HG03196 (cell line): Measurements from ENCODE around the gene ZNF503.

ENCODE experiments used
- ATAC-seq: cut with Tn5 transposase; IDR thresholded peaks from one replicate; pipeline ENCODE4 v1.9.1; 2021; ENCODE audit not compliant: unreplicated experiment

The ZNF503 gene

GRCh38 chr10:75401569-75402485, at the start of gene ZNF503:
ZNF503 (minus strand) TSS chr10:75401764; CDS start chr10:75401419, 345 bp downstream.
- peak; percentile 63 for ATAC-seq

GRCh38 chr10:75450644-75451640, 49.4 kb upstream of the ZNF503 start:
- no peak for ATAC-seq

GRCh38 chr10:75450075-75450445, 48.5 kb upstream of the ZNF503 start:
- ATAC-seq, result no peak

- no peak for ATAC-seq
These were observed 48.0 kb upstream of the ZNF503 start for GRCh38 chr10:75449382-75450074.

GRCh38 chr10:75448166-75448565, 46.6 kb upstream of the ZNF503 start:
- ATAC-seq, result no peak

GRCh38 chr10:75446508-75446907, 44.9 kb upstream of the ZNF503 start:
- ATAC-seq, result no peak

GRCh38 chr10:75444781-75445386, 43.3 kb upstream of the ZNF503 start:
- no peak for ATAC-seq

- ATAC-seq, result no peak
These were observed 41.8 kb upstream of the ZNF503 start for GRCh38 chr10:75443362-75443761.

- no peak for ATAC-seq
These were observed 40.1 kb upstream of the ZNF503 start for GRCh38 chr10:75441682-75442081.

- no peak for ATAC-seq
These were observed 39.6 kb upstream of the ZNF503 start for GRCh38 chr10:75441196-75441595.

GRCh38 chr10:75440271-75440793, 38.8 kb upstream of the ZNF503 start:
- ATAC-seq, result no peak

GRCh38 chr10:75439811-75440210, 38.2 kb upstream of the ZNF503 start:
- ATAC-seq, result no peak

- ATAC-seq, result no peak
These were observed 36.7 kb upstream of the ZNF503 start for GRCh38 chr10:75438275-75438674.

- ATAC-seq, result no peak
These were observed 36.1 kb upstream of the ZNF503 start for GRCh38 chr10:75437693-75438092.

- ATAC-seq, result no peak
These were observed 35.3 kb upstream of the ZNF503 start for GRCh38 chr10:75436896-75437295.

- no peak for ATAC-seq
These were observed 33.7 kb upstream of the ZNF503 start for GRCh38 chr10:75435291-75435690.

GRCh38 chr10:75434291-75434690, 32.7 kb upstream of the ZNF503 start:
- ATAC-seq, result no peak

- no peak for ATAC-seq
These were observed 31.7 kb upstream of the ZNF503 start for GRCh38 chr10:75433216-75433615.

- ATAC-seq, result no peak
These were observed 31.2 kb upstream of the ZNF503 start for GRCh38 chr10:75432763-75433162.

- no peak for ATAC-seq
These were observed 30.6 kb upstream of the ZNF503 start for GRCh38 chr10:75432176-75432575.
